Muscle layer of colon (tissue), 2 donors: ENCODE results near the gene MBOAT1.

Source experiments
- H3K27ac ChIP-seq: one replicate; pipeline ENCODE4 v1.7.0; 2013; ENCODE audit warnings: low read depth, mild to moderate bottlenecking, low read length, moderate library complexity
- H3K27me3 ChIP-seq, 2 donors: one replicate each; pipeline ENCODE4 v1.7.0; 2013; ENCODE audit warnings: low read length in 2 of 2, mild to moderate bottlenecking in 2 of 2; ENCODE audit not compliant: insufficient read depth in 2 of 2, control insufficient read depth in 1 of 2
- H3K36me3 ChIP-seq: one replicate; pipeline ENCODE4 v1.7.0; 2013; ENCODE audit warnings: mild to moderate bottlenecking, low read length; ENCODE audit not compliant: insufficient read depth
- H3K4me1 ChIP-seq: one replicate; pipeline ENCODE4 v1.7.0; 2013; ENCODE audit warnings: mild to moderate bottlenecking, low read length; ENCODE audit not compliant: insufficient read depth
- H3K4me3 ChIP-seq, 2 donors: one replicate each; pipeline ENCODE4 v1.7.0; 2013; ENCODE audit warnings: low read length in 2 of 2, low read depth in 1 of 2, mild to moderate bottlenecking in 1 of 2, moderate library complexity in 1 of 2
- H3K9ac ChIP-seq: one replicate; pipeline ENCODE4 v1.7.0; 2013; ENCODE audit warnings: low read length
- H3K9me3 ChIP-seq: one replicate; pipeline ENCODE4 v1.7.0; 2013; ENCODE audit warnings: mild to moderate bottlenecking, low read length
- donor health status: abdominal sarcoma.
- donor health status: Adenocarcinoma of cecum.

The MBOAT1 gene

DNA sequence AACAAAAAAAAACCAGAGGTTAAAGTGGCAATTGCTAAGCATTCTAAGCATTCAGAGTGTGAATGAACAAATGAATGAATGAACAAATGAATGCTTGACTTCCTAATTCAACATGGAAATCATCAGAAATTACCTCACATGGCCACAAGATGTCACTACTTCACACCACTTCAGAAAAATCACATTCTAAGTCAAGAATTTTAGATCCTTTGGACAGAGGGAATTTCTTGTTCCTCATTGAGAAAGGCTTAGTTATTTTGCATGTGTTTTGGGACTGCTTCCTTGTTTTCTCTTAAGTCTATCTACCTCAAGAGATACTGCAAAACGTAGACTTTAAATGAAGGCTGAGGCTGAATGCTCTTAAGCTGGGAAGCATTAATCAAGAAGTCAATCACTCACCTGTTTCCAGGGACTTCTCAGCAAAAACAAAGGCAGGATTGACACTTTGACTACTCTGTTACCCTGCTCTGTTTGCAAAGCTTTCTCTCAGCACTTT, 120.2 kb downstream of the MBOAT1 start:
- peaks cover 5% of the 10 kb centered on the region for H3K4me1 ChIP-seq
- no peaks in the 10 kb centered on the region for H3K27me3 ChIP-seq
- no peaks in the 10 kb centered on the region for H3K9me3 ChIP-seq
- no peak overlapping the region for H3K27ac ChIP-seq
- no peak overlapping the region for H3K9ac ChIP-seq
- no peak overlapping the region for H3K4me3 ChIP-seq
- H3K36me3 ChIP-seq: no peaks in the 10 kb centered on the region

DNA sequence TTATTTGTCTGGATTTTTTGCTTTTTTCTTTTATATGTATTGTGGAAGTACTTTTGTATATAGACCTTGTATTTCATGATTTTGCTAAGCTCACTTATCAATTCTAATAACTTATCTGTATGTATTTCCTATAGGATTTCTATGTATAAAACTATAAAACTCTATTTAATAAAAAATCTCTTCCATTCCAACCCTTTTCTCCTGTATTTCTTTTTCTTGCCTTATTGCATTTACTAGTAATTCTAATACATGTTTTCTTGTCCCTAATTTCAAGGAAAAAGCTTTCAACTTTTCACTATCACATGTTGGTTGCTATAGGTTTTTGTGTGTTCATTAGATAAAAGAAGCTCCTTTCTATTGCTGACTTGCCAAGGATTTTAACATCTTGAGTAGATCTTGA, 125.3 kb downstream of the MBOAT1 start:
- peaks cover 11% of the 10 kb centered on the region for H3K4me1 ChIP-seq
- H3K9me3 ChIP-seq: no peaks in the 10 kb centered on the region
- H3K4me3 ChIP-seq: no peak overlapping the region
- H3K9ac ChIP-seq: no peak overlapping the region
- H3K27me3 ChIP-seq: no peaks in the 10 kb centered on the region
- no peaks in the 10 kb centered on the region for H3K36me3 ChIP-seq
- no peak overlapping the region for H3K27ac ChIP-seq

DNA sequence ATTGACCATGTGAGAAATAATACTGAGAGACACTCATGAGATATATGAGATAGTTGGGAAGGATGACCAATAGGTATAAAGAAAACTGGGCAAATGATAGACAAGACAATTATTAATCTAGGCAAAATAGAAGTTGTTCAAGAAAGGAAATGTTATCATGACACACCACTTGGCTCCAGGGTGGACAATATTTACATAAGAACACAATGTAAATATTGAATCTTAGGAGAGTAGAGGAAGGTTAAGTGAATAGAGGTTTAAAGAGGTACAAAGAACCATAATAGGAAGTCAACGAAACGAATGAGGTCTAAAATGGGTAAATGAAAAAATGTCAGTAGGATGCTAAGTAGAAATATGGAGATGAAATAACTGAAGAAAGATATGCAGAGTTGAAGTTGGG, 126.5 kb downstream of the MBOAT1 start:
- Histone ChIP-seq H3K9ac (no peak overlapping the region), H3K4me3 (no peak overlapping the region), H3K4me1 (peaks cover 11% of the 10 kb centered on the region), H3K27me3 (no peaks in the 10 kb centered on the region), H3K36me3 (no peaks in the 10 kb centered on the region), H3K9me3 (no peaks in the 10 kb centered on the region), H3K27ac (no peak overlapping the region)

DNA sequence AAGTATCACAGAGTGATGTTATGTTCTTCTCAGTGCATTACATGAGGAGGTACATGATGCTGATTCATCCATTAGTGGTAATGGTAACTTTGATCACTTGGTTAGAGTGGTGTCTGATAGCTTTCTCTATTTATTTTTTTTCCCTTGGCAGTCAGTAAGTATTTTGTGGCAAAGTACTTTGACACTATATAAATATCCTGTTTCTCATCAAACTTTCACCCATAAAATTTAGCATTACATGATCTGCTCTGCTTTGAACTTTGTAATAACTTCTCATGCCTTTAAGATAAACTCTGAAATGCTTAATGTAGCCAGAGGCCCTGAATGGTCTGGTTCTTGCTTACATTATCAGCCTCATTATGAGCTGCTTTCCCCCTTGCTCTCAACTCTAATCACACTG, 127.9 kb downstream of the MBOAT1 start:
- Histone ChIP-seq H3K9ac (no peak overlapping the region), H3K27ac (no peak overlapping the region), H3K4me1 (peaks cover 11% of the 10 kb centered on the region)

DNA sequence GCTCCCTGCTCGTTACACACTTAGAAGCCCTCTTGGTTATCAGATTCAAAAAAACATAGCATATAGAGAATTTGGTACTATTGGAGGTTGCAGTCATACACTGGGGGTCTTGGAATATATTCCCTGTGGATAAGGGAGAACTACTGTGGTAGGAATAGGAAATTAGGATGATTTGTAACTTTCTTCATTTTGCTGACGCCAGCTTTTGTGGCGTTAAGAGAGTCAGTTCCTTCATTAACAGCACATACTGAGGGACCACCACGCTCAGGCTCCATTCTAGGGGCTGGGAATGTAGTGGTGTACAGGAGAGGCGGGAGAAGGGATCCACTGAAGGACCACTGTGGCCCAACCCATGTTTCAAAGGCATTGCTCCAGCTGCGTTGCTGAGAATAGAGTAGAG, 140.3 kb downstream of the MBOAT1 start:
- Histone ChIP-seq H3K4me1 (no peaks in the 10 kb centered on the region), H3K9me3 (no peaks in the 10 kb centered on the region), H3K4me3 (no peak overlapping the region)

More for the DNA sequence above, 127.9 kb downstream of the MBOAT1 start:
- H3K36me3 ChIP-seq: no peaks in the 10 kb centered on the region
- no peak overlapping the region for H3K4me3 ChIP-seq
- H3K27me3 ChIP-seq: no peaks in the 10 kb centered on the region
- no peaks in the 10 kb centered on the region for H3K9me3 ChIP-seq

DNA sequence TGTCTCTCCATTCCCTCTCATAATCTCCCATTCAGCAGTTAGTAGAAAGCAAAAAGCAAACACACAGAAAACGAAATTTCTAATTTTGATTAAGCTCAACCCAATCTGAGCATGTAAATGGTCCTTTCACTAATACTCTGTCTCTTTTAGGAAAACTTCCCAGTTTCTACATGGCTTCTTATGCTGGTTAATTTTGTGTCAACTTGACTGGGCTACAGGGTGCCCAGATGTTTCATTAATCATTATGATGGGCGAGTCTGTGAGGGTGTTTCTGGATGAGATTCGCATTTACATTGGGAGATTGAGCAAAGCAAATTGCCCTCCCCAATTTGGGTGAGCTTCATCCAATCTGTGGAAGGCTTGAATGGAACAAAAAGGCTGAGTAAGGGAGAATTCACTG, 142.2 kb downstream of the MBOAT1 start:
- no peak overlapping the region for H3K27ac ChIP-seq

More for the DNA sequence above, 140.3 kb downstream of the MBOAT1 start:
- H3K9ac ChIP-seq: no peak overlapping the region
- no peaks in the 10 kb centered on the region for H3K36me3 ChIP-seq
- H3K27ac ChIP-seq: no peak overlapping the region
- H3K27me3 ChIP-seq: no peaks in the 10 kb centered on the region

DNA sequence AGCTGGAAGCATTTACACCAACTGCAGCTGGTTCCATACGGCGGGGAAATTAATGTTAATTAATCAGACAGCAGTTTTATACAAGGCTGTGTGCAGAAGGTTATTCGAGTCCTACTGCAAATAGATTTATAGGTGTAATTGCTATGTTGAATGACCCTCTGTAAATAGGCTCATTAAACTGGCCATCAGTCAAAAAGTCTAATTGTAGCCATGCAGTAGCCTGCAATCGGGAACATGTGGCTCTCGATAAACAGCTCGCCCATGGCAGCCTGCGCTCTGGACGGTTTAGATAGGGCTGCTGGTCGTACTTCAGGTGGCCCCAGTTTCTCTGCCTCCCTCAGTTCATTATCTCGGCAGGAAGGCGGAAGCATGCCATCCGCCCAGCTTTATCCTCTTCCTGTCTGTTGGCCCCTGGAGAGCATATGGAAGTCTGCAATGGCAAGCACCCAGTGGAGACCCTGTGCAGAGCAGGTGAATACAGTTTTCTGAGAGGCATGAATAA, 143.2 kb downstream of the MBOAT1 start:
- Histone ChIP-seq H3K36me3 (no peaks in the 10 kb centered on the region), H3K4me3 (no peak overlapping the region), H3K27ac (no peak overlapping the region), H3K4me1 (no peaks in the 10 kb centered on the region), H3K9me3 (no peaks in the 10 kb centered on the region), H3K27me3 (no peaks in the 10 kb centered on the region), H3K9ac (no peak overlapping the region)

More for the DNA sequence above, 142.2 kb downstream of the MBOAT1 start:
- H3K4me1 ChIP-seq: no peaks in the 10 kb centered on the region
- H3K4me3 ChIP-seq: no peak overlapping the region
- H3K27me3 ChIP-seq: no peaks in the 10 kb centered on the region
- H3K9me3 ChIP-seq: no peaks in the 10 kb centered on the region
- H3K9ac ChIP-seq: no peak overlapping the region
- H3K36me3 ChIP-seq: no peaks in the 10 kb centered on the region

DNA sequence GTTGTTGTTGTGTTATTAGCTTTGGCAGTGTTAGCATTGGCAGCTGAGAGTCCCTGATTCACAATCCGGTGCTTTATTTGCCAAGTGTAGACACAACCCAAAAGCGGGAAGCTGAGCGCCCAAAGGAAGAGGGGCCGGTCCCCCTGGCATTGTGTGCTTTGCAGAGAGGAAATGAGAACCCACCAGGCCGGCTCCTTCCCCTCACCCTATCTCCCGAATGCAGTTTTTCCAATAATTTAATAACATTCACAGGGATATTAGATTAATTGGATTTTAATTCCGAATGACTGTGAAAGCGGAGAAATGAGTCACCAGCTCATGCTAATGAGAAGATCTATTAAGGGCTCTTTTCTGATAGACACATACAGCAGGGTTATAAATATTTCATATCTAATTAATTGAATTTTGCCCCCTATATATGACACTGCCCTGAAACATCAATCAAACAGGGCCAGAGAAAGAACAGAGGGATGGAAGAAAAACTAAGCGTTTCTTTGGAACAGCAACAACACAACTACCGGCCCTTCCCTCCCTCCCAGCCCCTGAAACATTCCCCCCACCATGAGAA, 143.8 kb downstream of the MBOAT1 start:
- no peaks in the 10 kb centered on the region for H3K9me3 ChIP-seq
- H3K36me3 ChIP-seq: no peaks in the 10 kb centered on the region
- no peaks in the 10 kb centered on the region for H3K27me3 ChIP-seq
- no peak overlapping the region for H3K9ac ChIP-seq
- no peak overlapping the region for H3K4me3 ChIP-seq
- H3K4me1 ChIP-seq: no peaks in the 10 kb centered on the region
- H3K27ac ChIP-seq: no peak overlapping the region

DNA sequence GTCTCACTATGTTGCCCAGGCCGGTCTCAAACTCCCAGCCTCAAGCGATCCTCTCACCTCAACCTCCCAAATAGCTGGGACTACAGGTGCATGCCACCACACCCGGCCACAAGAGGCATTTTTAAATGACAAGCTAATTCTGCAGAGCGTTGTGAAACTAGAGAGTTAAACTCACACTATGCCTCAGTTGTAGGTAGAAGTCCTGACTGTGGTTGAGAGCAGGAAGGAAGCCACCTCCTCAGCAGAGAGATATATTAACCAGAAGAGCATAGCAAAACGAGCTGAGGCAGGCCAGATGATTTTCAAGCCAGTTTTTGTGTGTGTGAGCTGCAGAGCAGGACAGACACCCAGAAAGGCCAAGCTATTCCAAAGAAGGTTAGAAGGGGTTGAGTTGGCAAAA, 150.3 kb downstream of the MBOAT1 start:
- Histone ChIP-seq H3K9me3 (no peaks in the 10 kb centered on the region), H3K4me1 (no peaks in the 10 kb centered on the region), H3K4me3 (no peak overlapping the region), H3K36me3 (no peaks in the 10 kb centered on the region), H3K27ac (no peak overlapping the region), H3K9ac (no peak overlapping the region), H3K27me3 (no peaks in the 10 kb centered on the region)

DNA sequence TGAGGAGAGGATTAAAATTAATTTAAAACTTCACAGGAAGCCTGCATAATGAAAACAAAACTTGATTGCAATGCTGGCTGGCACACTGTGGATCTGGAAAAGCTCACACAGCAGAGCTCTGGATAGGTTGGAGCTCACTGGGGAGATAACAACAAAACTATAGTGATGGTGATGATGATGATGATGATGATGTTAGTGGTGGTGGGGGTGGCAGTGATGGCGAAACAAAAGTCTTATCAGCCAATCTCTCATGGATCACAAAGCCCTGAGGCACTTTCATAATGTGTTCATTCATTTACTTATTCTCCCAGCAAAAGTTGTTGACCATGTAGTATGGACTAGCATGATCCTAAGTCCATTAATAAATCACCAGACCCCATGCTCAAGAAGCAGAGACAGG, 152.0 kb downstream of the MBOAT1 start:
- H3K27ac ChIP-seq: no peak overlapping the region
- no peaks in the 10 kb centered on the region for H3K4me1 ChIP-seq
- no peak overlapping the region for H3K4me3 ChIP-seq
- no peaks in the 10 kb centered on the region for H3K27me3 ChIP-seq
- no peaks in the 10 kb centered on the region for H3K36me3 ChIP-seq
- H3K9ac ChIP-seq: no peak overlapping the region
- no peaks in the 10 kb centered on the region for H3K9me3 ChIP-seq

DNA sequence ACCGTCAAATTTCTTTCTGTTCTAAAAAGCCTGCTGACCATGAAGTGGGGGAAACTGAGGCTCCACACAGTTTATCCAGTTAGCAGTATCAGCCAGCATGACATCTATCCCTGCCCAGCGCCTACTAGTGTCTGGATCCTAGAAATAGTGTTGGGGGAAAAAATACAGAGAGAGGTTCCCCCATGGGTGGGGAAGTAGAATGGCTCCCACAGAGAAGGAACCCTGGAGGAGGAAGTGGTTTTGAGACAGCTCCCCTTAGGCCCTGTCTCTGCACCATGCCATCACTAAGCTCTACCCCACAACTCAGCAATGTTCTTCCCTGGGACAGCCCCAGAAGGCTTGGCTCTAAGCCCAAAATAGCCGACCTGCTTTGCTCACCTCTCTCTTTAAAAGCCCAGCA, 153.4 kb downstream of the MBOAT1 start:
- Histone ChIP-seq H3K4me1 (no peaks in the 10 kb centered on the region), H3K36me3 (no peaks in the 10 kb centered on the region), H3K27ac (no peak overlapping the region), H3K9me3 (no peaks in the 10 kb centered on the region), H3K27me3 (no peaks in the 10 kb centered on the region), H3K9ac (no peak overlapping the region), H3K4me3 (no peak overlapping the region)
